NCI-H524 treated with DMSO at 0.1 percent for 48 hours (cell line): ENCODE data around the gene ARAP3.
"Not testable (repeated sequence)": the region's sequence is repeated elsewhere in the genome, so short reads cannot be mapped to it uniquely, and the experiment has no call there.

Source experiments
- DNase-seq: peaks from one replicate; lab custom pipeline; 2025; lab: John Stamatoyannopoulos, UW

ARAP3 gene

DNA sequence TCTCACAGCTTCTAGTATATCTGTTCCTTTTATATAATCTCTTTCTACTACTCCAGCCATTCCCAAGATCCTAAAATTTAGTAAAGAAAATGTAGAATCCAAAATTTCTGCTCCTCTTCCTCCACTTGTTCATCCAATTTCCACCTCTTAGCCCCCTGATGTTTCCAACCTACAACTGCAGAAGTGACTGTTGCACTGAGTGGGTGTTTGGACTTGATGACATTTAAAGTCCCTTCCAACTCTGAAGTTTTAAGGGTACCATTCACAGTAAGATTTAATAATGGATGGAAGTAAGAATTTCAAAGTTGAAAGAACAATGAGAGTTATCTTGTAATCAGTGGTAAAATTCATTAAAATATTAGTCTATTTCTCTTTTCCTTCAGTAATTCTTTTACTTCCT, 68.7 kb downstream of the ARAP3 start:
- DNase-seq, result no peak

DNA sequence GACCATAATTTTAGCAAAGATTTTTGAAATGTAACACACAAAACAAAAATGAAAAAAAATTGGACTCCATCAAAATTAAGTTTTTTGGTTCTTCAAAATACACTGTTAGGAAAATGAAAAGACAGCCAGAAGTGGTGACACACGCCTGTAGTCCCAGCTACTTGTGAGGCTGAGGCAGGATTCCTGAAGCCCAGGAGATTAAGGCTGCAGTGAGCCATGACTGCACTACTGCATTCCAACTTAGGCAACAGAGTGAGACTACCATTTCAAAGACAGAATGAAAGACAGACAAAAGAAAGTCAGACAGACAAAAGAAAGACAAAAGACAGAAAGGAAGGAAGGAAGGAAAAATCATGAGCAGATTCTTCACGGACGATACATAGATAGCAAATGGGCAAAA, 70.7 kb downstream of the ARAP3 start:
- DNase-seq, result no peak

DNA sequence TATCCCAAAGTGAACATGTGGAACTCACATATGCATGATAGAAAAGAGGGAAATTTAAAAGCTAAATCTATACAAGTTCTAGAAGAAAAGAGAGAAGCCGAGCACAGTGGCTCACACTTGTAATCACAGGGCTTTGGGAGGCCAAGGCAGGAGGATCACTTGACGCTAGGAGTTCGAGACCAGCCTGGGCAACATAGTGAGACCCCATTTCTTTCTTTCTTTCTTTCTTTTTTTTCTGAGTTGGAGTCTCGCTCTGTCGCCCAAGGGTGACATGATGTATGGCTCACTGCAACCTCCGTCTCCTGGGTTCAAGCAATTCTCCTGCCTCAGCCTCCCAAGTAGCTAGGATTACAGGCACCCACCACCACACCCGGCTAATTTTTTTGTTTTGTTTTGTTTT, 72.1 kb downstream of the ARAP3 start:
- not testable (repeated sequence) for DNase-seq

DNA sequence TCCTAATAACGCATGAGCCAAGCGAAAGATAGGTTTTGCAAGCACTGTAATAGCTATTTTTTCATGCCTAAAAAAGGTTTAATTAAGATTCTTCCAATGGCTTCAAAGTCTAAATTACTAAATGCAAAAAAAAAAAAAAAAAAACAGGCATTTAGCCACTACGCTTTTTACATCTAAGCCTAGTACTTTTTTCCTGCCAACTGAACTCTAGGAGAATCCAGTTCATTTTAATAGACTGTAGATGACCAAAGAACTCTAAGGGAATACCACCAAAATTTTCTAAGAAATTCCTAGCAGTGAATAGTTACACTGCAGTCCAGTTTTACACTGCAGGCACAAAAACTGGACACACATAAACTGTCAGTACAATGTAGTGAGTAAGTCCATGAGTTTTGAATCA, 73.0 kb downstream of the ARAP3 start:
- no peak for DNase-seq

DNA sequence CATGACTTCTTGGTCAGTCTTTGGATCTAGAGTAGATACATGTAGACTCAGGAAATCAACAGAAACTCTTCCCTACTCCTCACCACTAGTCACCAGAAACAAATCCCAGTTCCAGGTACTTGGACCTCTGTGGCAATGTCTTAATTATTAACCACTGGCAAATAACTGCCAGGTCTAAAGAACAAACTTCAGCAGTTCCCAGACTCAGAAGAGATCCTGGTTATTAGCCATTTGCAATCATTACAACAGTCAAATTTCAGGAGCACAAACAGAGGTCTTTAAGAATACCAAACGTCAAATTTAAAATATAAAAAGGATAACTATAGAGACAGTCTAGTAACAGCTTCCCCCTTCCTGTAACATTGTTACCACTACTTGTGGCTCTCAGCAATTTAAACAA, 73.5 kb downstream of the ARAP3 start:
- no peak for DNase-seq

DNA sequence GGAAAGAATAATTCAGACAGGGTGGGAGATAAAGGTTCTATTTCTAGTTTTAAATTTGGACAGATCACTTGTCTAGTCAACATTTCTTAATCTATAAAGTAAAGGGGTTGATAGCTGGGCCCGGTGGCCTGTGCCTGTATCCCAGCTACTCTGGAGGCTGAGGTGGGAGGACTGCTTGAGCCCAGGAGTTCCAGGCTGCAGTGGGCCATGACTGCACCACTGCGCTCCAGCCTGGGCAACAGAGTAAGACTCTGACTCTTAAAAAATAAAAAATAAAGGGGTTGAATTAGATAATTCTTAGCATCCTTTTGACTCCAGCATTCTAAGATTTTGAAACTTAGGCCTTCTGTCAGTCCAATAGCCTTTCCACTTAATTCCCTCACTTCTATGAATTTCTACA, 74.0 kb downstream of the ARAP3 start:
- no peak for DNase-seq

GRCh38 chr5:141605523-141606277, 76.3 kb downstream of the ARAP3 start:
- no peak for DNase-seq

DNA sequence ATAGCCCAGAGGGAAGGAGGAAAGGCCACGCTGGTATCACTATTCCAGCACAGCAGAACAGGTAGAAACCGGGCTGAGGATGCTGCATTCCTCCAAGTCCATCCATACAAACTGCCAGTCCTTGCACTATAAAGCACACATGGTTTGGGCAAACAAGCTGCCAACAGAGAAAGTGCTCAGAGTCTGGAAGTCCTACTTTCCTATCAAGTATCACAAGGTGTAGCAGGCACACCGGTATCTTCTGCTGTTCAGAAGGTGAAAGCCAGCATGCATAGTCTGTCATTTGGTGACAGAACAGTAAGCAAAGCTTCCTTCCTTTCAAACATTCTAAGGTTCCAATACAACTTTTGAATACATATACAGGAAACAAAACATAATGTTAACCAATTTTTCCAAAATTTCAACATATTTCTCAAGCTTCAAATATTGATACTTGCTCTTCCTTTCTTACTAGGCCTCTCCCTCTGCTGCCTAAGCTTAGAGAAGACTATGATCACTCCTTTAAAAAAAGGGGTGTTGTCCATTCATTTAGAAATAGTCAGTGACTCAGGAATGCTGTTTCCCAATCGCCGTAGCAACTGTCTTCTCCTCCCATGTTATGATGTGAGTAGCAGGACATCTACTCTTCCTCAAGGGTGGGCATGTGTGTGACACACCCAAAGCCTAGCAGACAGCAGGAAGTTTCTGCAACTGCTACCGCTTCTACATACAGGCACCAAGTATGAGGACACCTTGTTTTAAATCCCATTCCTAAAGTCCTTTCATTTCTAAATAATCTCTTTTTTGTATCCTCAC, 77.9 kb downstream of the ARAP3 start:
- DNase-seq, result no peak
